GM15510 (cell line): ENCODE measurements around the gene CCDC136.

ENCODE experiments used
- POLR2A ChIP-seq: IDR thresholded peaks from 3 replicates; pipeline ENCODE4 v1.6.1; 2011; ENCODE audit warnings: borderline replicate concordance; ENCODE audit not compliant: insufficient read length; ENCODE audit errors: extremely low read depth

CCDC136 gene

DNA sequence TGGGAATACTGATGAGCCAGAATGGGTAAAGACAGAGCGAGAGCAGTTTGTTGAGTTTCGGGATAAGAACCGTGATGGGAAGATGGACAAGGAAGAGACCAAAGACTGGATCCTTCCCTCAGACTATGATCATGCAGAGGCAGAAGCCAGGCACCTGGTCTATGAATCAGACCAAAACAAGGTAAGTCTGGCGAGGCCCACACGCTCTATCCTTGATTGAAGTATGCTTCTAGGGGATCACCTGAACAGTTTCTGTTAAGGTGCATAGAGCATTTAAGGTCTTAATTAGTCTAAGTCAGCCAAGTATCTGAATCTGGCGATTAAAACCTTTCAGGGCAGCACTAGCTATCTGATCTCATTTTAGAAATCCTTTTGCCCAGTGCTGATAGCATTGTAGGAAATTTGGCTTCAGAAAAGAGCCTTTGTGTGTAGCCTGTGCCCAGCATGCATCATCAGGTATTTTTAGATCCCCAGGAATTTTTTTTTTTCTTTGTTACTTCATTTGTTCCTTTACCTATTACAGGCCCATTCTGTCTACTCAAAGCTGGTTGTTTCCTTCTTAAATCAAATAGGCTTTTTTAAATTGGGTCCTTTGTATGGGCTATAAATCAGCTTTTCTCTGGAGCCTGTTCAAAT, 24.2 kb upstream of the CCDC136 start:
- TF ChIP-seq POLR2A, result no peak

DNA sequence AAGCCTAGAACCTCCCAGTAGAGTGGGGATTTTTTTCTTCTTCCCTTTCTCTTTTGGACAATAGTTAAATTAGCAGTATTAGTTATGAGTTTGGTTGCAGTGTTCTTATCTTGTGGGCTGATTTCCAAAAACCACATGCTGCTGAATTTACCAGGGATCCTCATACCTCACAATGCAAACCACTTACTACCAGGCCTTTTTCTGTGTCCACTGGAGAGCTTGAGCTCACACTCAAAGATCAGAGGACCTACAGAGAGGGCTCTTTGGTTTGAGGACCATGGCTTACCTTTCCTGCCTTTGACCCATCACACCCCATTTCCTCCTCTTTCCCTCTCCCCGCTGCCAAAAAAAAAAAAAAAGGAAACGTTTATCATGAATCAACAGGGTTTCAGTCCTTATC, 21.5 kb upstream of the CCDC136 start:
- TF ChIP-seq POLR2A, result no peak

DNA sequence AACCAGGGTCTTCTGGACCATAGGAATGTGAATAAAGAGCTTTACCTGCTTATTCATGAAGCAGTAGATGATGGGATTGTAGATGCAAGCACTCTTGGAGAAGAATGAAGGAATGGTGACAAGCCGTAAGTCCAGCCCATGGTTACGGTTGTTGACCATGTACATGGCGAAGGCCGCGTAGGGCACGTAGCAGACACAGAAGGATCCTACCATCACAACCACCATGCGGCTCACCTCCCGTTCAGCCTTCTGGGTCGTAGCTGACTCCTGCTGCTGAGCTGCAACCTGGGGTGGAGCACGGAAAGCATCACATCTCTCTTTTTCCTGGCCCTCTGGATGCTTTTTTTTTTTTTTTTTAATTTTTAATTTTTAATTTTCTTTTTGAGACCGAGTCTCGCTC, 18.2 kb upstream of the CCDC136 start:
- TF ChIP-seq POLR2A, result no peak

DNA sequence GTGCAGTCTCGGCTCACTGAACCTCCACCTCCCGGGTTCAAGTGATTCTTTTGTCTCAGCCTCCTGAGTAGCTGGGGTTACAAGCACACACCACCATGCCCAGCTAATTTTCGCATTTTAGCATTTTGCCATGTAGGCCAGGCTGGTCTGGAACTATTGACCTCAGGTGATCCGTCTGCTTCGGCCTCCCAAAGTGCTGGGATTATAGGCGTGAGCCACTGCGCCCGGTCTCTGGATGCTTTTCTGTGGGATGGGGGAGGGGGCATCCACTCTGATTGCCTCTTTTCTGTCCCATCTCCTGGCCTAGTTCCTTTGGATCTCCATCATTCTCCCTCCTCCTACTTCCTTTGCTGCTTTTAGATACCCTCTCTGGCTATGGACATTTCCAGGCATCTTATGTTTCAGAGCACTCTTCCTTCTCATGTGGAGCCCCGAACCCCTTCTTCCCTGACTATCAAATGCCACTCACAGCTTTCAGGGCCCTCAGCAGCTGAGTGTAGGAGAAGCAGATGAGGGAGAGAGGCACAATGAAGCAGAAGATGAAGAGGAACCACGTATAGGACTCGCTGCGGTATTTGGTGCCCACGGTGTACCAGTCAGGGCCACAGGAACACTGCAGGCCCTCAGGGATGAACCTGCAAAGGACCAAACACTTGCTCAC, 17.6 kb upstream of the CCDC136 start:
- no peak for TF ChIP-seq POLR2A

GRCh38 chr7:128774921-128775320, 16.8 kb upstream of the CCDC136 start:
- TF ChIP-seq POLR2A, result no peak

- no peak for TF ChIP-seq POLR2A
Measured at GRCh38 chr7:128775744-128776474, 15.9 kb upstream of the CCDC136 start, which contains the start of gene OPN1SW. Gene OPN1SW, minus strand, starts transcription at chr7:128775794. Its CDS starts 13 bp downstream, at chr7:128775781.

GRCh38 chr7:128777156-128778123, 14.3 kb upstream of the CCDC136 start:
- no peak for TF ChIP-seq POLR2A

- TF ChIP-seq POLR2A, result no peak
Measured at GRCh38 chr7:128778946-128779345, 12.8 kb upstream of the CCDC136 start.

GRCh38 chr7:128781126-128781525, 10.6 kb upstream of the CCDC136 start:
- no peak for TF ChIP-seq POLR2A

- TF ChIP-seq POLR2A, result no peak
Measured at GRCh38 chr7:128781851-128782250, 9.9 kb upstream of the CCDC136 start.

DNA sequence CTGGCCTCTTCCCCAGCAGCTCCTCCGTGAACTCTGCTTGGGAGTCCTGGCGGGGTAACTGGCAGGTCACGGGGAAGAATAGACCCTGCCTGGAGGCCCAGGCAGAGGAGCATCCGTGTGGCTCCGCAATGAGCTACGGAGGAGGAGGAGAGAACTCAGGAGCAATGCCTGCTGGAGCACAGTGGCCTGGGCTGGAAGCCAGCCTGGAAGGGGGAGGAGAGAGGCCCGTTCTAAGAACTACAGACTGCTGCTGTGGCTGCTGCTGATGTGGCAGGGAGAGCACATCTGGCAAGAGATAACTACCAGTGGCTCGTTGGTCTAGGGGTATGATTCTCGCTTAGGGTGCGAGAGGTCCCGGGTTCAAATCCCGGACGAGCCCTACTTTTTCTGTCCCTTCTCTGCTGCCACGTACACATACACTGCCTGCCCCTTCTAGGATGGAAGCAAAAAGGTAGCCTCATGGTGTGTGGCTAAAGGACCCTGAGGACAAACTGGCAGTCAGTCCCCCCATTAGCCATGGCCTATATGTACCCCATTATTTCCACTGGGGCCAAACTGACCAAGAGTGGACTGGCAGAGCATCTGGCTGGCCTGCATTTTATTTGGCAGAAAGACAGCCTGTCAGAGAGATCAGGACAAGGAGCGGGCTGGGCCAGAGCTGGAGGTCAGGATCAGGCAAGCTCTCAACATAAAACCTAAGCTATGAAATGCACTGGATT, 8.5 kb upstream of the CCDC136 start:
- no peak for TF ChIP-seq POLR2A

GRCh38 chr7:128785738-128786137, 6.0 kb upstream of the CCDC136 start:
- TF ChIP-seq POLR2A, result no peak

DNA sequence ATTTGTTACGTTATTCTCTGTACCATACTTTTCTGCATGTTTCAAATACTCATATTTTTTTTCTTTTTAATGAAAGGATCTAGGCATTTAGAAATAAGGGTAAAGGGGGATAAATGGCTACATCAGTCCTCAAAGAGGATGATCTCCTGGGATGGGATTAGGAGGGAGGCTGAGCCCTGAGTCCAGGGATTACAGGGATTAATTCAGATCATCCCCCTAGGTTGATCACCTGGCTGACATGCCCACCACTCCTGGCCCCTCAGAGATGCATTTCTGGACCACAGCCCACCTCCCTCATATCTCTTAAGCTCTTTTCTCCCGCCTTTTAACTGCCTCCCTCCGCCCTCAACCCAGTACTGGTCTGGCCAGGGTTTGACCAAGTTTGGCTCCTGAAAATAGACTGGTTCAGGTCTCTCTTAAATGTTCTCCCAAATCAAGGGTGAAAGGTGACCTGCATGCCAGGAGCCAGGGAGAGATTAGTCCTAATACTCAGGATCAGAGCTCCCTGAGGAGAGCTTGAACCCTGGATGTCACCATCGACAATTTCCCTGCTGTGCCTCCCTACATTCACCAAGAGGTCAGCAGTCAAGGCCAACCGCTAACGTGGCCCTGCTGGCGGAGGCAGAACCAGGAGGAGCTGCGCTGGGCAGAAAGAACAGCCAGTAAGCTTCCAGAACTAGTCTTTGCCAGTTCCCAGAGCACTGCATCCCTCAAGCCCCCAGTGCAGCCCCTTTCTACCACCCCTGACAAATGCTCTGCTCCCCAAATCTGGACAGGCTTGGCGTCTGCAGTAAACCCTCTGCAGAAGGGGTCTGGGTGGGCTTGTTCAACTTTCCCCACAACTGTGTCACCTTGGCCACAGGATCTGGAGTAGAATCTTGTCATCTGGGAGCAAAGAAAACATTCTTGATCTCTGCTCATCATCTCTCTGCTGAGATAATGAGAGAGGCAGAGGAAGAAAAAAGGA, 3.0 kb upstream of the CCDC136 start:
- no peak for TF ChIP-seq POLR2A
